Measurements from ENCODE around the gene NRF1. TPM values are rescaled to one million over a fixed set of nuclear protein-coding genes. Genes with fewer than 3 reads are reported as not detected.
A peak's percentile ranks its signal among the peaks of the same experiment; 100 is the strongest.

Gene NRF1
- total and polyA plus RNA-seq, 8 donors = 11.4 to 26.8 (median 22.6) TPM

DNA sequence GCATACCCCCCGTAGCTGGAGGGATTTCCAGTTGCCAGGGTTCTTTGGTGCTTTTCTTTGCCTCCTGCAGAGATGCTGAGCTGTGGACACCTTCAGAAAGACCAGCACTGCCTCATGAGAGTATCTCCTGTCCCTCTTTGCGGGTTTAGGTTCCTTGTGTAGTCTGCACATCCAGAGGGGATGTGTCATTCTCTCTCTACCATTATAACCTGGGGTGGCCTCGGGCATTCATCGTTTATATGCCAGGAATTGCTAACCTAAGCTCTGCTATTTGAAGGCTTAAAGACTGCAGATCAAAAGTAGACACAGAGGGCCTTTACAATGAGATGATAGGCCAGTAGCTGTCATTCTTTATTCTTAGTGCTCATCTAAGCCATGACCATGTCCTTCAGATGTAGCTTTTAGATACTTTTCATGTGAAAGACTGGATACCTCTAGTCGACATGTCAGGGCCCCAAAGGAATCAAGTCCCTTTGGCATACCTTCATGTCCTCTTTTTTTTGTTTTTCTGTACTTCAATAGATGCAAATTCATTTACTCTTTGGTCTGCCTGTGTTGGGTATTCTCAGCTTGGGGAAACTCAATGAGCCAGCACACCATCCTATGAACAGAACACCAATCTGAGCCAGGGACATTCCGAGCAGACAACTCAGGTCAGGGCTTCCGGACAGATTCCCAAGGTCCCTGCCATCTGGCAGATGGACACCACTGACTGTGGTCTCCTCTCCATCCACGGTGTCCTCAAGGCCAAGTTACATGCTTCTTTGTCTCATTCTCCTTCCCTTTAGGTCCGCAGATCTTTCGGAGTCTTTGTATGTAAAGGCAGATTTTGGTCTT, 129.3 kb downstream of the NRF1 start:
- H3K36me3 ChIP-seq = peaks cover 0 to 57% of the 10 kb centered on the region in 2 donors
- intact Hi-C loops (cut with DNase I) = no loop called here

DNA sequence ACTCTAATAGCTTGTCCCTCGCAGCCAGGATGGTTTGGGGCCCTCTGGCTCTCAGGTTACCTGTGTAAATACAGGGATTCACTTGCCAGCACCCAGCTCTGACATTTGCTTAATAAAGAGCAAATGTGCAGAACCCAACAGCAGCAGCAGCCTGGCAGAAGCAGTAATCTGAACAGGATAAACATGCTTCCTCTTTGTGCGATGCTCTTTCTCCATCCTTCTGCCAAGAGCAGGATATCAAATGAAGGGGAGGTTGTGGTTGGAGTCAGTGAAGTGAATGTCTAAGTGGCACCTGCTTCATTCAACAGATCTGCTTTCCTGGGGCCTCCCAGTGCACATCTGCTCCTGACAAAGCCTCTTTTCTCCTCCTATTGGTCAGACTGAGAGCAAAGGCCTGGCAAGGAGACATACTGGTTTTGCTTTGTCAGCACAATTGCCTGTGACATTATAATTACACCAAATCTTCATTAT, 130.3 kb downstream of the NRF1 start:
- TF ChIP-seq, protein P1, sequence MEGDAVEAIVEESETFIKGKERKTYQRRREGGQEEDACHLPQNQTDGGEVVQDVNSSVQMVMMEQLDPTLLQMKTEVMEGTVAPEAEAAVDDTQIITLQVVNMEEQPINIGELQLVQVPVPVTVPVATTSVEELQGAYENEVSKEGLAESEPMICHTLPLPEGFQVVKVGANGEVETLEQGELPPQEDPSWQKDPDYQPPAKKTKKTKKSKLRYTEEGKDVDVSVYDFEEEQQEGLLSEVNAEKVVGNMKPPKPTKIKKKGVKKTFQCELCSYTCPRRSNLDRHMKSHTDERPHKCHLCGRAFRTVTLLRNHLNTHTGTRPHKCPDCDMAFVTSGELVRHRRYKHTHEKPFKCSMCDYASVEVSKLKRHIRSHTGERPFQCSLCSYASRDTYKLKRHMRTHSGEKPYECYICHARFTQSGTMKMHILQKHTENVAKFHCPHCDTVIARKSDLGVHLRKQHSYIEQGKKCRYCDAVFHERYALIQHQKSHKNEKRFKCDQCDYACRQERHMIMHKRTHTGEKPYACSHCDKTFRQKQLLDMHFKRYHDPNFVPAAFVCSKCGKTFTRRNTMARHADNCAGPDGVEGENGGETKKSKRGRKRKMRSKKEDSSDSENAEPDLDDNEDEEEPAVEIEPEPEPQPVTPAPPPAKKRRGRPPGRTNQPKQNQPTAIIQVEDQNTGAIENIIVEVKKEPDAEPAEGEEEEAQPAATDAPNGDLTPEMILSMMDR (IDR thresholded peaks at IDR 0.05) = no peak
- Histone ChIP-seq H3K36me3 (peaks cover 0 to 57% of the 10 kb centered on the region in 2 donors), H3K27ac (no peak overlapping the region), H3K9me3 (no peaks in the 10 kb centered on the region), H3K4me3 (no peak overlapping the region), H3K4me1 (no peaks in the 10 kb centered on the region), H3K27me3 (no peaks in the 10 kb centered on the region)
- ATAC-seq = no peak
- DNase-seq = peak in 1 of 4 donors; percentile 3
- intact Hi-C loops (cut with DNase I) = no loop called here

More for the DNA sequence above, 129.3 kb downstream of the NRF1 start:
- DNase-seq = no peak
- Histone ChIP-seq H3K4me3 (no peak overlapping the region), H3K27me3 (no peaks in the 10 kb centered on the region), H3K4me1 (no peaks in the 10 kb centered on the region), H3K9me3 (no peaks in the 10 kb centered on the region), H3K27ac (no peak overlapping the region)
- ATAC-seq = no peak
- TF ChIP-seq, protein P1 (IDR thresholded peaks at IDR 0.05) = no peak

DNA sequence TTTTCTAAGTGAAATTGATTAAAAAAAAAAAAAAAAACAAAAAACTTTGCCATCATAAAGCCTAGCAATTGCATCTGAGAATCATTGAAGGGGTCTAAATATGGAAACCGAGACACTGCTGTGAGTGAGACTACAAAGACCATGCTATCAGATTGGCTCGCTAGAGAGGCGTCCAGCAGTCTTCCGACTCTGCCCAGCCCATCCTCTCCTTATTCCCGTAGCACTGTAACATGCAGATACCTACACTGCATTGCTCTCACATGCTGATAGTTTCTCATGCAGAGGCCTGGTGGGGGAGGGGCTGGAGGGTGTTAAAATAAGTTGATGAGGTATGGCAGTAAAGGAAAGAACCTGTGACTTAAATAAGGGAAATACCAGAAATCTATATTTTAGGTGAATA, 130.7 kb downstream of the NRF1 start:
- no peaks in the 10 kb centered on the region for H3K4me1 ChIP-seq
- no peaks in the 10 kb centered on the region for H3K9me3 ChIP-seq
- TF ChIP-seq, protein P1 (IDR thresholded peaks at IDR 0.05) = no peak
- DNase-seq (no peak), ATAC-seq (no peak)
- no peaks in the 10 kb centered on the region for H3K27me3 ChIP-seq
- no peak overlapping the region for H3K4me3 ChIP-seq
- peaks cover 0 to 57% of the 10 kb centered on the region in 2 donors for H3K36me3 ChIP-seq
- no peak overlapping the region for H3K27ac ChIP-seq
- intact Hi-C loops (cut with DNase I) = no loop called here

DNA sequence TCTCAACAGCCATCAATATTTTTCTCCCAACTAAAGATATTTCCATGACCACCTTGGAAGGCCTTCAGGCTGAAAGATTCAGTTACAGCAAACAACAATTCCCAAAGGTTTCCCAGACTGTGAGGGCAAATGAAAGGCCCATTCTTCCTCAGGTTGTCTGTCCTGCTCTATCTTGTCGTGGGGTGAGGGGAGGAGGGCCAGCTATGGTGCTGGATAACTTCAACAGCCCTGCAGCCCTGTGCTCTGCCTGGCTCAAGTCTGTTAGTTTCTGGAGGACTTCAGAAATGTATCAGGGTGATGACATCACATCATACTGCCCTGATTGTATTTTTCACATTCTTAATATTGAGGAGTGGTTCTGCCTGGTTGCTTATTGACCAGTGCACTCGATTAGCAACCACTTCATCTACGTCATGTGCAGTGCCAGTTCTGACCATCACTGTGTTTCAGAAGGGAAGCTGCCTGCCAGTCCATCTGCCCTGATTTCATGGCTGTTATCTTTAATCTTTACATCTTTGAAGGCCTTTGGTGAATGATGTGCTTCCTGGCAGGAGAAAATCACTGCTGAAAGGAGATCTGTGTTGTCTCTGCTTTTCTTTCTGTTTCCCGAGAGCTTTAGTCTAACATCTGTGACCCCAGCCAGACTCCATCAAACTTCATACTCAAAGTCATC, 135.5 kb downstream of the NRF1 start:
- no peak overlapping the region for H3K4me3 ChIP-seq
- intact Hi-C loops (cut with DNase I) = no loop called here
- H3K27me3 ChIP-seq = no peaks in the 10 kb centered on the region
- no peaks in the 10 kb centered on the region for H3K4me1 ChIP-seq
- no peaks in the 10 kb centered on the region for H3K9me3 ChIP-seq
- no peak for DNase-seq
- H3K36me3 ChIP-seq = peaks cover 0 to 38% of the 10 kb centered on the region in 2 donors
- no peak for ATAC-seq
- TF ChIP-seq, protein P1 (IDR thresholded peaks at IDR 0.05) = no peak
- H3K27ac ChIP-seq = no peak overlapping the region
